ENCODE measurements around the gene TARS3. TPM values are rescaled to one million over a fixed set of nuclear protein-coding genes. Genes with fewer than 3 reads are reported as not detected.

TARS3 gene
- total RNA-seq, 1 experiment from 2014 or later: 4.6 TPM

DNA sequence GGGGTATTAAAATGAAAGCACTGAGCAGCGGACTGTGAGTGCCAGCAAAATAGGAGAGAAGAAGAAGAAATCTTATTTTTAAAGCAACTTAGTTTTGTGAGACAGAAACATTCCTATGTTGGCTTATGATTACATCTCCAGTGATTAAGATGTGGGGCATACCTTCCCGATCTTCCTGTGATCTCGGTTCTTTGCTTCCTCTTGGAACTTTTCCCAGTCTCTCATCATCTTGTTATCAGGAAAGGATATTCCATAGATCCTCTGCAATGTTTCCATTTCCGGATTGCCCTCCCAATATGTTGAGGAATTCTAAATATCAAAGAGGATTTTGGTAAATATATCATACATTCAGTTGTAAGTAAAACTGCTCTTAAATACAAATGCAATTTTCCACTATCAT, 22.2 kb downstream of the TARS3 start:
- Histone ChIP-seq H3K27ac (no peak overlapping the region), H3K36me3 (ENCODE audit: low read depth) (no peaks in the 10 kb centered on the region), H2AFZ (no peak overlapping the region), H3K4me2 (no peak overlapping the region), H3K79me2 (ENCODE audit: low read depth) (no peaks in the 10 kb centered on the region), H3K4me1 (replicated peaks; ENCODE audit: insufficient read depth) (no peaks in the 10 kb centered on the region), H3K27me3 (ENCODE audit: insufficient read depth, low read depth) (no peaks in the 10 kb centered on the region), H4K20me1 (ENCODE audit: insufficient read depth) (no peaks in the 10 kb centered on the region), H3K9me3 (ENCODE audit: insufficient read depth, low read depth) (no peaks in the 10 kb centered on the region), H3K9me2 (ENCODE audit: insufficient read depth) (no peaks in the 10 kb centered on the region), H3K4me3 (no peak overlapping the region), H3F3A (ENCODE audit: insufficient read depth, low read depth) (no peaks in the 10 kb centered on the region)
- DNase-seq: no peak
- no TSS peak for BruUV-seq (replicated peaks)
- ChIA-PET CTCF (no interaction called here), POLR2A (ENCODE audit: unreplicated experiment) (no interaction called here)
- intact Hi-C loops (cut with micrococcal nuclease; ENCODE audit: unreplicated experiment): no loop called here
- no peak for TF ChIP-seq EZH2 (IDR thresholded peaks at IDR 0.05; ENCODE audit: low read depth)
- TF ChIP-seq, protein P1, sequence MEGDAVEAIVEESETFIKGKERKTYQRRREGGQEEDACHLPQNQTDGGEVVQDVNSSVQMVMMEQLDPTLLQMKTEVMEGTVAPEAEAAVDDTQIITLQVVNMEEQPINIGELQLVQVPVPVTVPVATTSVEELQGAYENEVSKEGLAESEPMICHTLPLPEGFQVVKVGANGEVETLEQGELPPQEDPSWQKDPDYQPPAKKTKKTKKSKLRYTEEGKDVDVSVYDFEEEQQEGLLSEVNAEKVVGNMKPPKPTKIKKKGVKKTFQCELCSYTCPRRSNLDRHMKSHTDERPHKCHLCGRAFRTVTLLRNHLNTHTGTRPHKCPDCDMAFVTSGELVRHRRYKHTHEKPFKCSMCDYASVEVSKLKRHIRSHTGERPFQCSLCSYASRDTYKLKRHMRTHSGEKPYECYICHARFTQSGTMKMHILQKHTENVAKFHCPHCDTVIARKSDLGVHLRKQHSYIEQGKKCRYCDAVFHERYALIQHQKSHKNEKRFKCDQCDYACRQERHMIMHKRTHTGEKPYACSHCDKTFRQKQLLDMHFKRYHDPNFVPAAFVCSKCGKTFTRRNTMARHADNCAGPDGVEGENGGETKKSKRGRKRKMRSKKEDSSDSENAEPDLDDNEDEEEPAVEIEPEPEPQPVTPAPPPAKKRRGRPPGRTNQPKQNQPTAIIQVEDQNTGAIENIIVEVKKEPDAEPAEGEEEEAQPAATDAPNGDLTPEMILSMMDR (conservative IDR thresholded peaks at IDR 0.05): no peak

DNA sequence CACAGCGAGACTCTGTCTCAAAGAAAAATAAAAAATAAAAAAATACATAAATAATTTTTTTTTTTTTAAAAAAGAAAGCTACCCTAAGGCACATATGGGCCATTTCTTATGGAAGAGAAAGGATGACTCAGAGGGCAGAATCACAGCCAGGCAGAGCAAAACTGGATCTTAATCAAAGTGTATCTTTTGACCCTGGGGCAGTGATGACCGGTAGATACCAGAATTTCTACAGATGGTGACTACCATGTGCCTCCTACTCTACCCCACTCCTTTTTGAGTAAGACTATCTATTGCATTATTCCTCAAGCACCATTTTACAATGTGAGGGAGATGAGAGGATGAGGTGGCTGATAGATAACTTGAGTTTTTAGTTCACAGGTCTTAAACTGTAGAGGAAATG, 26.0 kb downstream of the TARS3 start:
- TF ChIP-seq EZH2 (IDR thresholded peaks at IDR 0.05; ENCODE audit: low read depth): no peak
- TF ChIP-seq, protein P1 (conservative IDR thresholded peaks at IDR 0.05): no peak
- no TSS peak for BruUV-seq (replicated peaks)
- no peak overlapping the region for H3K27ac ChIP-seq
- H3K4me2 ChIP-seq: no peak overlapping the region
- intact Hi-C loops (cut with micrococcal nuclease; ENCODE audit: unreplicated experiment): no loop called here
- no peaks in the 10 kb centered on the region for H3F3A ChIP-seq (ENCODE audit: insufficient read depth, low read depth)
- no peaks in the 10 kb centered on the region for H3K36me3 ChIP-seq (ENCODE audit: low read depth)
- ChIA-PET CTCF (no interaction called here), POLR2A (ENCODE audit: unreplicated experiment) (no interaction called here)
- no peak overlapping the region for H3K4me3 ChIP-seq
- no peaks in the 10 kb centered on the region for H3K4me1 ChIP-seq (replicated peaks; ENCODE audit: insufficient read depth)
- H3K9me3 ChIP-seq (ENCODE audit: insufficient read depth, low read depth): no peaks in the 10 kb centered on the region
- no peaks in the 10 kb centered on the region for H3K9me2 ChIP-seq (ENCODE audit: insufficient read depth)
- DNase-seq: no peak
- no peaks in the 10 kb centered on the region for H4K20me1 ChIP-seq (ENCODE audit: insufficient read depth)
- H3K79me2 ChIP-seq (ENCODE audit: low read depth): no peaks in the 10 kb centered on the region
- no peak overlapping the region for H2AFZ ChIP-seq
- no peaks in the 10 kb centered on the region for H3K27me3 ChIP-seq (ENCODE audit: insufficient read depth, low read depth)

DNA sequence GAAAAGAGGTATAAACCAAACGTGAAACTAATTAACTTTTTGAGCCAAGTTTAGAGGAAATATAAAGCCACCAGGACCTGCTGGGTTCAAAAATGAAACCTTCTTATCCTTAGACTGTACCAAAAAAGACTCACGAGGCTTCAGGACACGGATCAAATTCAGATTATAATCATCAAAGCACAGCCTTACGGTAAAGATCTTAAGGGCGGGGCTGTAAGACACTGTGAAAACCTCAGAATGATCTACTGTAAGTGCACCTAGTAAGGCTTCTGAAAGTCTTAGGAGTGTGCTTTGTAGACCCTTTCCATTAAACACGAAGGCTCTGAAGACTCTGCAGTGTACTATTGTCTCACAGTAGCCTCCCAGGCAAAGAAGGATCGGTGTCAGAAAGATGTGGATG, 26.8 kb downstream of the TARS3 start:
- Histone ChIP-seq H2AFZ (no peak overlapping the region), H3K4me1 (replicated peaks; ENCODE audit: insufficient read depth) (no peaks in the 10 kb centered on the region), H3F3A (ENCODE audit: insufficient read depth, low read depth) (no peaks in the 10 kb centered on the region), H3K36me3 (ENCODE audit: low read depth) (no peaks in the 10 kb centered on the region), H3K79me2 (ENCODE audit: low read depth) (no peaks in the 10 kb centered on the region), H3K9me3 (ENCODE audit: insufficient read depth, low read depth) (no peaks in the 10 kb centered on the region), H4K20me1 (ENCODE audit: insufficient read depth) (no peaks in the 10 kb centered on the region), H3K4me2 (no peak overlapping the region), H3K4me3 (no peak overlapping the region), H3K27me3 (ENCODE audit: insufficient read depth, low read depth) (no peaks in the 10 kb centered on the region), H3K27ac (no peak overlapping the region), H3K9me2 (ENCODE audit: insufficient read depth) (no peaks in the 10 kb centered on the region)
- intact Hi-C loops (cut with micrococcal nuclease; ENCODE audit: unreplicated experiment): no loop called here
- TF ChIP-seq EZH2 (IDR thresholded peaks at IDR 0.05; ENCODE audit: low read depth): no peak
- TF ChIP-seq, protein P1 (conservative IDR thresholded peaks at IDR 0.05): no peak
- CTCF ChIA-PET: no interaction called here
- POLR2A ChIA-PET (ENCODE audit: unreplicated experiment): no interaction called here
- no TSS peak for BruUV-seq (replicated peaks)
- no peak for DNase-seq
